ENCODE measurements around the gene DDX28. TPM values are rescaled to one million over a fixed set of nuclear protein-coding genes. Genes with fewer than 3 reads are reported as not detected.
"Not testable (repeated sequence)": the region's sequence is repeated elsewhere in the genome, so short reads cannot be mapped to it uniquely, and the experiment has no call there.

Gene DDX28
- total RNA-seq, 1 donor from 2014 or later, result 16.4 TPM

- DNase-seq (ENCODE audit: low read depth, low spot score), result no peak
Observed at GRCh38 chr16:67995423-67995822, 27.6 kb downstream of the DDX28 start.

- DNase-seq (ENCODE audit: low read depth, low spot score), result not testable (repeated sequence)
Observed at GRCh38 chr16:67994040-67994408, 29.0 kb downstream of the DDX28 start.

- no peak for DNase-seq (ENCODE audit: low read depth, low spot score)
Observed at GRCh38 chr16:67993207-67994039, 29.6 kb downstream of the DDX28 start.

- DNase-seq (ENCODE audit: low read depth, low spot score), result no peak
Observed at GRCh38 chr16:67992661-67993206, 30.3 kb downstream of the DDX28 start.

GRCh38 chr16:67990018-67990386 lies 33.0 kb downstream of the DDX28 start:
- no peak for DNase-seq (ENCODE audit: low read depth, low spot score)

GRCh38 chr16:67989322-67990017 lies 33.6 kb downstream of the DDX28 start:
- no peak for DNase-seq (ENCODE audit: low read depth, low spot score)

- no peak for DNase-seq (ENCODE audit: low read depth, low spot score)
Observed at GRCh38 chr16:67988675-67989074, 34.4 kb downstream of the DDX28 start.

GRCh38 chr16:67987460-67988160 lies 35.4 kb downstream of the DDX28 start:
- DNase-seq (ENCODE audit: low read depth, low spot score), result no peak

- DNase-seq (ENCODE audit: low read depth, low spot score), result no peak
Observed at GRCh38 chr16:67986949-67987348, 36.1 kb downstream of the DDX28 start.

- DNase-seq (ENCODE audit: low read depth, low spot score), result no peak
Observed at GRCh38 chr16:67982011-67982696, 40.9 kb downstream of the DDX28 start.

GRCh38 chr16:67979955-67980678 lies 42.9 kb downstream of the DDX28 start, which contains the start of gene DPEP3:
Gene DPEP3, minus strand, starts transcription at chr16:67980499. Its CDS starts 119 bp downstream, at chr16:67980380.
- no peak for DNase-seq (ENCODE audit: low read depth, low spot score)

GRCh38 chr16:67977469-67978227 lies 45.4 kb downstream of the DDX28 start:
- DNase-seq (ENCODE audit: low read depth, low spot score), result no peak

GRCh38 chr16:67977005-67977404 lies 46.0 kb downstream of the DDX28 start:
- DNase-seq (ENCODE audit: low read depth, low spot score), result no peak

GRCh38 chr16:67976205-67976604 lies 46.8 kb downstream of the DDX28 start:
- DNase-seq (ENCODE audit: low read depth, low spot score), result no peak

GRCh38 chr16:67975321-67976105 lies 47.5 kb downstream of the DDX28 start:
- DNase-seq (ENCODE audit: low read depth, low spot score), result no peak

- DNase-seq (ENCODE audit: low read depth, low spot score), result not testable (repeated sequence)
Observed at GRCh38 chr16:67972285-67972684, 50.7 kb downstream of the DDX28 start.

GRCh38 chr16:67971111-67971510 lies 51.9 kb downstream of the DDX28 start:
- no peak for DNase-seq (ENCODE audit: low read depth, low spot score)
